LNCaP clone FGC (cell line): Measurements from ENCODE around the gene RBM12.

ENCODE experiments used
- DNase-seq: peaks from one replicate; pipeline ENCODE4 v3.0.0-alpha.2; 2011; ENCODE audit warnings: low read depth
- H3K4me3 ChIP-seq: 2 replicates; pipeline ENCODE4 v1.5.1; 2011; ENCODE audit warnings: mild to moderate bottlenecking, low read depth, low read length, control low read depth
- CTCF ChIP-seq: IDR thresholded peaks from 2 replicates; pipeline ENCODE4 v1.5.1; 2012; ENCODE audit warnings: mild to moderate bottlenecking; ENCODE audit not compliant: control insufficient read depth, insufficient read depth; ENCODE audit errors: extremely low read depth

The RBM12 gene

GRCh38 chr20:35617397-35618262, 47.1 kb downstream of the RBM12 start:
- DNase-seq: no peak
- TF ChIP-seq CTCF: no peak
- H3K4me3 ChIP-seq: no peak overlapping the region

- peak overlapping the region; percentile 17; the same call in 1 of the 2 replicates for H3K4me3 ChIP-seq
- no peak for TF ChIP-seq CTCF
- DNase-seq: peak; percentile 97
Observed at GRCh38 chr20:35616465-35617396, 48.0 kb downstream of the RBM12 start.

GRCh38 chr20:35615667-35616464, 48.8 kb downstream of the RBM12 start, which contains the start of gene SPAG4:
SPAG4 (plus strand) TSS chr20:35615829; CDS start chr20:35616004, 175 bp downstream.
- no peak for DNase-seq
- H3K4me3 ChIP-seq: peak within 1 kb of the TSS; percentile 51

GRCh38 chr20:35611482-35611881, 53.2 kb downstream of the RBM12 start:
- TF ChIP-seq CTCF: no peak
- DNase-seq: no peak
- no peak overlapping the region for H3K4me3 ChIP-seq

More at GRCh38 chr20:35615667-35616464, 48.8 kb downstream of the RBM12 start, which contains the start of gene SPAG4:
- no peak for TF ChIP-seq CTCF

- TF ChIP-seq CTCF: no peak
- H3K4me3 ChIP-seq: no peak overlapping the region
- DNase-seq: no peak
Observed at GRCh38 chr20:35610833-35611427, 53.8 kb downstream of the RBM12 start.

- DNase-seq: no peak
- no peak overlapping the region for H3K4me3 ChIP-seq
- TF ChIP-seq CTCF: no peak
Observed at GRCh38 chr20:35607003-35607735, 57.5 kb downstream of the RBM12 start.
